DMS 273 (cell line): ENCODE measurements around the gene HEATR5B.

Experiments
- DNase-seq: peaks from one replicate; lab custom pipeline; 2025; ENCODE audit not compliant: unreplicated experiment; lab: John Stamatoyannopoulos, UW

Gene HEATR5B

GRCh38 chr2:37083873-37084794 is at the start of gene HEATR5B, which contains the start of gene GPATCH11:
Gene HEATR5B, minus strand, starts transcription at chr2:37084372. Its CDS starts 958 bp downstream, at chr2:37083414.
Gene GPATCH11, plus strand, starts transcription at chr2:37084518. Its CDS starts 3,864 bp downstream, at chr2:37088382.
- DNase-seq, result peak; percentile 98

- no peak for DNase-seq
These were observed 48.7 kb upstream of the HEATR5B start for GRCh38 chr2:37132914-37133313.

- no peak for DNase-seq
These were observed 41.2 kb upstream of the HEATR5B start for GRCh38 chr2:37125416-37125815.

- DNase-seq, result no peak
These were observed 35.0 kb upstream of the HEATR5B start for GRCh38 chr2:37119157-37119556.

GRCh38 chr2:37117566-37117965 is 33.4 kb upstream of the HEATR5B start:
- no peak for DNase-seq

GRCh38 chr2:37111958-37112357 is 27.8 kb upstream of the HEATR5B start:
- no peak for DNase-seq

GRCh38 chr2:37110306-37111212 is 26.4 kb upstream of the HEATR5B start:
- no peak for DNase-seq

GRCh38 chr2:37109523-37109922 is 25.4 kb upstream of the HEATR5B start:
- no peak for DNase-seq

GRCh38 chr2:37105150-37105549 is 21.0 kb upstream of the HEATR5B start:
- DNase-seq, result no peak

- DNase-seq, result no peak
These were observed 20.0 kb upstream of the HEATR5B start for GRCh38 chr2:37104178-37104577.

GRCh38 chr2:37102588-37102987 is 18.4 kb upstream of the HEATR5B start:
- DNase-seq, result no peak

GRCh38 chr2:37100054-37100453 is 15.9 kb upstream of the HEATR5B start:
- DNase-seq, result peak; percentile 11

- DNase-seq, result no peak
These were observed 14.4 kb upstream of the HEATR5B start for GRCh38 chr2:37098416-37099118.

- DNase-seq, result no peak
These were observed 12.4 kb upstream of the HEATR5B start for GRCh38 chr2:37096568-37096967.

GRCh38 chr2:37091873-37092272 is 7.7 kb upstream of the HEATR5B start:
- no peak for DNase-seq

- DNase-seq, result no peak
These were observed 5.9 kb upstream of the HEATR5B start for GRCh38 chr2:37090019-37090477.

GRCh38 chr2:37085731-37086147 is 1.6 kb upstream of the HEATR5B start:
- DNase-seq, result no peak

- DNase-seq, result no peak
These were observed 625 bp upstream of the HEATR5B start for GRCh38 chr2:37084797-37085196.

- no peak for DNase-seq
These were observed 3.5 kb downstream of the HEATR5B start for GRCh38 chr2:37080689-37081088.

GRCh38 chr2:37080266-37080665 is 3.9 kb downstream of the HEATR5B start:
- no peak for DNase-seq

GRCh38 chr2:37070931-37071330 is 13.2 kb downstream of the HEATR5B start:
- no peak for DNase-seq
